ENCODE measurements around the gene TWNK. TPM values are rescaled to one million over a fixed set of nuclear protein-coding genes. Genes with fewer than 3 reads are reported as not detected.

The TWNK gene
- total RNA-seq, 1 donor: 3.3 TPM

- peak; percentile 18 for DNase-seq (ENCODE audit: insufficient read length, low spot score, missing footprints)
Observed at GRCh38 chr10:101036726-101037125, 49.4 kb downstream of the TWNK start.

GRCh38 chr10:101038484-101038883 lies 51.1 kb downstream of the TWNK start:
- Histone ChIP-seq H2AFZ (ENCODE audit: low read length) (no peak overlapping the region), H4K20me1 (ENCODE audit: insufficient read depth, low read length) (peaks cover 44% of the 10 kb centered on the region), H3K27me3 (ENCODE audit: insufficient read depth, low read length) (no peaks in the 10 kb centered on the region), H3K36me3 (ENCODE audit: insufficient read depth, low read length) (peaks cover 62% of the 10 kb centered on the region), H3K4me2 (ENCODE audit: insufficient read depth, low read length) (no peak overlapping the region), H3K9me3 (ENCODE audit: low read depth, low read length) (no peaks in the 10 kb centered on the region), H3K4me1 (ENCODE audit: insufficient read depth, low read length) (peaks cover 14% of the 10 kb centered on the region), H3K4me3 (ENCODE audit: insufficient read depth, low read length) (no peak overlapping the region), H3K27ac (ENCODE audit: low read depth, low read length) (no peak overlapping the region), H3K79me2 (ENCODE audit: insufficient read depth, low read length) (peaks cover 36% of the 10 kb centered on the region)
- DNase-seq (ENCODE audit: insufficient read length, low spot score, missing footprints): no peak
- TF ChIP-seq CTCF (IDR thresholded peaks at IDR 0.05; ENCODE audit: extremely low read depth, low read depth, low read length): no peak

More at GRCh38 chr10:101036726-101037125, 49.4 kb downstream of the TWNK start:
- Histone ChIP-seq H3K27me3 (ENCODE audit: insufficient read depth, low read length) (no peaks in the 10 kb centered on the region), H3K9me3 (ENCODE audit: low read depth, low read length) (no peaks in the 10 kb centered on the region), H3K27ac (ENCODE audit: low read depth, low read length) (no peak overlapping the region), H3K4me2 (ENCODE audit: insufficient read depth, low read length) (no peak overlapping the region), H3K4me1 (ENCODE audit: insufficient read depth, low read length) (peaks cover 11% of the 10 kb centered on the region), H4K20me1 (ENCODE audit: insufficient read depth, low read length) (peaks cover 51% of the 10 kb centered on the region), H3K79me2 (ENCODE audit: insufficient read depth, low read length) (peaks cover 42% of the 10 kb centered on the region), H2AFZ (ENCODE audit: low read length) (no peak overlapping the region), H3K36me3 (ENCODE audit: insufficient read depth, low read length) (peaks cover 58% of the 10 kb centered on the region), H3K4me3 (ENCODE audit: insufficient read depth, low read length) (no peak overlapping the region)
- TF ChIP-seq CTCF (IDR thresholded peaks at IDR 0.05; ENCODE audit: extremely low read depth, low read depth, low read length): no peak

GRCh38 chr10:101040061-101040460 lies 52.7 kb downstream of the TWNK start:
- no peak overlapping the region for H3K4me2 ChIP-seq (ENCODE audit: insufficient read depth, low read length)
- peak; percentile 43 for DNase-seq (ENCODE audit: insufficient read length, low spot score, missing footprints)
- no peak overlapping the region for H3K27ac ChIP-seq (ENCODE audit: low read depth, low read length)
- peaks cover 21% of the 10 kb centered on the region for H3K79me2 ChIP-seq (ENCODE audit: insufficient read depth, low read length)
- H3K4me1 ChIP-seq (ENCODE audit: insufficient read depth, low read length): peaks cover 15% of the 10 kb centered on the region
- no peaks in the 10 kb centered on the region for H3K27me3 ChIP-seq (ENCODE audit: insufficient read depth, low read length)
- H3K9me3 ChIP-seq (ENCODE audit: low read depth, low read length): no peaks in the 10 kb centered on the region
- peaks cover 37% of the 10 kb centered on the region for H4K20me1 ChIP-seq (ENCODE audit: insufficient read depth, low read length)
- no peak for TF ChIP-seq CTCF (IDR thresholded peaks at IDR 0.05; ENCODE audit: extremely low read depth, low read depth, low read length)
- no peak overlapping the region for H2AFZ ChIP-seq (ENCODE audit: low read length)
- H3K4me3 ChIP-seq (ENCODE audit: insufficient read depth, low read length): no peak overlapping the region
- peaks cover 55% of the 10 kb centered on the region for H3K36me3 ChIP-seq (ENCODE audit: insufficient read depth, low read length)

GRCh38 chr10:101040851-101041250 lies 53.5 kb downstream of the TWNK start:
- Histone ChIP-seq H2AFZ (ENCODE audit: low read length) (no peak overlapping the region), H3K4me2 (ENCODE audit: insufficient read depth, low read length) (no peak overlapping the region), H3K36me3 (ENCODE audit: insufficient read depth, low read length) (peaks cover 47% of the 10 kb centered on the region), H3K27ac (ENCODE audit: low read depth, low read length) (no peak overlapping the region), H4K20me1 (ENCODE audit: insufficient read depth, low read length) (peaks cover 29% of the 10 kb centered on the region), H3K9me3 (ENCODE audit: low read depth, low read length) (no peaks in the 10 kb centered on the region), H3K4me1 (ENCODE audit: insufficient read depth, low read length) (peaks cover 15% of the 10 kb centered on the region), H3K4me3 (ENCODE audit: insufficient read depth, low read length) (no peak overlapping the region), H3K79me2 (ENCODE audit: insufficient read depth, low read length) (peaks cover 13% of the 10 kb centered on the region), H3K27me3 (ENCODE audit: insufficient read depth, low read length) (no peaks in the 10 kb centered on the region)
- no peak for TF ChIP-seq CTCF (IDR thresholded peaks at IDR 0.05; ENCODE audit: extremely low read depth, low read depth, low read length)
- peak; percentile 55 for DNase-seq (ENCODE audit: insufficient read length, low spot score, missing footprints)

Measured in osteoblast (primary cell).